ENCODE data around the gene IFNA10.

GRCh38 chr9:21210311-21210710 lies 3.4 kb upstream of the IFNA10 start:
- TF ChIP-seq POLR2A (IDR thresholded peaks at IDR 0.05; ENCODE audit: low read depth, low read length) (no peak), POLR2AphosphoS5 (IDR thresholded peaks at IDR 0.05; ENCODE audit: low read depth, low read length) (no peak), TAF1 (IDR thresholded peaks at IDR 0.05; ENCODE audit: low read depth, low read length) (no peak), SPI1 (IDR thresholded peaks at IDR 0.05; ENCODE audit: low read depth, low read length) (no peak)

Measured in GM12891 (cell line).